Activated CD8-positive, alpha-beta T cell treated with anti-CD3 and anti-CD28 coated beads, Interleukin-2, amount 10 ng/mL, durations not matched to agents 7 days and 5 days (primary cell): ENCODE measurements around the gene UNG. TPM values are rescaled to one million over a fixed set of nuclear protein-coding genes. Genes with fewer than 3 reads are reported as not detected.

ENCODE experiments used
- ATAC-seq: fragments of 150-1000 bp; cut with Tn5 transposase; one replicate; pipeline ENCODE4 v1.10.0; 2021; ENCODE audit warnings: moderate library complexity
- CTCF ChIA-PET: fragments of 350-600 bp; sonication (Branson Sonifier 250); formaldehyde crosslinking; loops from one replicate; lab custom pipeline; 2021; ENCODE audit warnings: antibody characterized with exemption; lab: Charles Lee
- POLR2A ChIA-PET: fragments of 350-600 bp; sonication (Branson Sonifier 250); formaldehyde crosslinking; loops from one replicate; lab custom pipeline; 2021; ENCODE audit warnings: antibody characterized with exemption; lab: Charles Lee
- DNase-seq: peaks from one replicate; pipeline ENCODE4 v3.0.0-alpha.2; 2020
- H3K27ac Mint-ChIP-seq: one replicate; pipeline ENCODE4 v1.8.0; 2021; ENCODE audit warnings: mild to moderate bottlenecking, mixed read lengths
- H3K27me3 Mint-ChIP-seq: one replicate; pipeline ENCODE4 v1.8.0; 2021; ENCODE audit warnings: low read depth, mixed read lengths
- H3K36me3 Mint-ChIP-seq: one replicate; pipeline ENCODE4 v1.8.0; 2021; ENCODE audit warnings: low read depth, mixed read lengths
- H3K4me1 Mint-ChIP-seq: one replicate; pipeline ENCODE4 v1.8.0; 2021; ENCODE audit warnings: low read depth, mixed read lengths
- H3K4me3 Mint-ChIP-seq: one replicate; pipeline ENCODE4 v1.8.0; 2021; ENCODE audit warnings: mild to moderate bottlenecking, mixed read lengths
- H3K9me3 Mint-ChIP-seq: one replicate; pipeline ENCODE4 v1.8.0; 2022; ENCODE audit warnings: mixed read lengths; ENCODE audit not compliant: insufficient read depth
- total RNA-seq, 2 experiments: library from RNA; stranded (reverse); gene quantifications; one replicate each; pipeline ENCODE4 v1.2.3, GENCODE V29; 2021

The UNG gene
- total RNA-seq, 2 experiments from 2014 or later = 61.5 to 66.8 TPM

DNA sequence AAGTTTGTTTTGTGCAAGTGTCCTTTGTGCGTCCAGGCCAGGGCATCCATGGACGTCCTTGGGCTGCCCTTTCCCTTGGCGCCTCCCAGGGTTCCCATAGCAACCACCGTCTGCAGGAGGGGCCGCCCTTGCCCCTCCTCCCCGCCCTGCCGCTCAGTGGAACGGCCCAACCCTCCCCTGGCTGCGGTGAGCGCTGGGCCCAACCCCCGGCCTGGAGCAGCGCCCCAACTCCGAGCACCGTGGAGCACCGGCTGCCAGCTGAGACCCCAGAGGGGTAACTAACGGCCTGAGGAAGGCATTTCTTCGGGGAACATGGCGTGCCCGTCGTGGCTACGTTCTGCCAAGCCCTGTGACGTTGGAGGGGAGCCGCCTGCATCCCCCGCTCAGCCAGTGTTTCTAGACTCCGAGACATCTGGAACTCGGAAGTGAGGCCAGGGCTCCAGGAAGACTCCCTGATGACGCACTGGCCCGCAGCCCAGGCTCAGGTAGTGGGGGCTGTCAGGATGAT lies 13.6 kb downstream of the UNG start:
- ChIA-PET POLR2A (no interaction called here), CTCF (interaction anchor here (0.6 to 2.7 kb wide), 13 partner anchors 9 to 721 kb away, joined by 3 to 26 read pairs (median 6); partner anchors contain the start of gene ALKBH2)
- peak overlapping the region; percentile 69 for H3K27ac Mint-ChIP-seq
- no peaks in the 10 kb centered on the region for H3K27me3 Mint-ChIP-seq
- peak overlapping the region; percentile 67 for H3K4me3 Mint-ChIP-seq
- DNase-seq (peak; percentile 60), ATAC-seq (peak; percentile 83)
- no peaks in the 10 kb centered on the region for H3K9me3 Mint-ChIP-seq
- H3K36me3 Mint-ChIP-seq = peaks cover 25% of the 10 kb centered on the region
- H3K4me1 Mint-ChIP-seq = peaks cover 24% of the 10 kb centered on the region

DNA sequence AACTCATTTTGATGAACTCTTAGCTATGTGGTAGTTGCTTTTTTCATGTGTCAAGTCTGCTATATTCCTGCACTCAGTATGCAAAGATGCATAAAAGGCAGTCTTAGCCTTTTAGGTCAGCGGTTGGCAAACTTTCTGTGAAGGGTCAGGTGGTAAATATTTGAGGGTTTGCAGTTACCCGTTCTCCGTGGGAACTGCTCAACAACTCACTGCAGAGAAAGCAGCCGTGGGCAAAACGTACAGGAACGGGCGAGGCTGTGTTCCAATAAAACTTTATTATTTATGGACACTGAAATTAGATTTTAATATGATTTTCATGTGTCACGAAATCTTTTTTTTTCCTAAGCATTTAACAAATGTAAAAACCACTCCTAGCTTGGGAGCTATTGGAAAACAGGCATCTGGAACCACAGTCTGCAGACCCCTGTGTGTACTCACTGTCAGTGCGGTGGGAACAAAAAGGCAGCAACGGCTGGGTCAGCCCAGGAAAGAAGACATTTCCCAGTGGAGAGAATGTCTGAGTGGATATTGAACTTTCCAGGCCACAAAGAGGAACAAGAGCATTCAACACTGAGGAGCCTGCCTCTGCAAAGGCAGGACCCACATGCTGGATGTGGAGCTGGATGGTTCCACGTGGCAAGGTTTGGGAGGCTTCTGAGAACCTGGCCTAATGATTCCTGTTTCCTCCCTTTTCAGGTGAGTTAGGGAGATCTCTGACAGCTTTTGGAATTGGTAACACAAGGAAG lies 15.5 kb downstream of the UNG start:
- peaks cover 25% of the 10 kb centered on the region for H3K4me1 Mint-ChIP-seq
- H3K27ac Mint-ChIP-seq = no peak overlapping the region
- no peaks in the 10 kb centered on the region for H3K27me3 Mint-ChIP-seq
- H3K36me3 Mint-ChIP-seq = peaks cover 18% of the 10 kb centered on the region
- H3K4me3 Mint-ChIP-seq = no peak overlapping the region
- H3K9me3 Mint-ChIP-seq = no peaks in the 10 kb centered on the region
- CTCF ChIA-PET = interaction anchor here (1.0 to 2.7 kb wide), 12 partner anchors 11 to 280 kb away, joined by 3 to 26 read pairs (median 6); partner anchors contain the start of gene ALKBH2
- POLR2A ChIA-PET = no interaction called here
- DNase-seq (no peak), ATAC-seq (no peak)

DNA sequence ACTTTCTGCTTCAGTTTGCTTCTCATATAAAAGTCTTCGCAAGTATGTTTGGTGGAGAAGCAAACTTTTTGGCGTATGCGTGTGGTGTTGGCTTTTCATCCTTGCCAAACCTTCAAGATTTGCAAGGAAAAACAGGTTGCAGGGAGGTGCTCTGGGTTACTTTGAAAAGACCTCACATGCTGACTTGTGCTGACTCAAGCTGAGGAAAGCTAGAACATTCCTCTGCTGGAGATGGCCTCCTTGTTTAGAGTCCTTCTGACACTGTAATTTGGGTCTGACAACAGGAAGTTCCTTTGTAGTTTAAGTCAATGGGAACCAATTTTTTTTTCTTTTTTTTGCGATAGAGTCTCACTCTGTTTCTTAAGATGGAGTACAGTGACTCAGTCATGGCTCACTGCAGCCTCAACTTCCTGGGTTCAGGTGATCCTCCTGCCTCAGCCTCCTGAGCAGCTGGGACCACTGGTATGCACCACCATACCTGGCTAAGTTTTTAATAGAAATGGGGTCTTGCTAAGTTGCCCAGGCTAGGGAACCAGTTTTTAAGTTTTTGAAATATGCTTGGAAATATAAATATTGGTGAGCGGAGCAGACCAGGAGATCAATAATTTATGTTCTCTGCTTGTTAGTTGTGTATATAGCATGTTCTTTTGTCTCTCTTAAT lies 16.4 kb downstream of the UNG start:
- POLR2A ChIA-PET = no interaction called here
- no peak overlapping the region for H3K27ac Mint-ChIP-seq
- H3K9me3 Mint-ChIP-seq = no peaks in the 10 kb centered on the region
- DNase-seq (no peak), ATAC-seq (no peak)
- peaks cover 12% of the 10 kb centered on the region for H3K36me3 Mint-ChIP-seq
- H3K4me3 Mint-ChIP-seq = no peak overlapping the region
- no peaks in the 10 kb centered on the region for H3K27me3 Mint-ChIP-seq
- H3K4me1 Mint-ChIP-seq = peaks cover 25% of the 10 kb centered on the region
- CTCF ChIA-PET = interaction anchor here (1.6 kb wide), 1 partner anchor 280 kb away, joined by 6 read pairs; no protein-coding TSS in a partner anchor

DNA sequence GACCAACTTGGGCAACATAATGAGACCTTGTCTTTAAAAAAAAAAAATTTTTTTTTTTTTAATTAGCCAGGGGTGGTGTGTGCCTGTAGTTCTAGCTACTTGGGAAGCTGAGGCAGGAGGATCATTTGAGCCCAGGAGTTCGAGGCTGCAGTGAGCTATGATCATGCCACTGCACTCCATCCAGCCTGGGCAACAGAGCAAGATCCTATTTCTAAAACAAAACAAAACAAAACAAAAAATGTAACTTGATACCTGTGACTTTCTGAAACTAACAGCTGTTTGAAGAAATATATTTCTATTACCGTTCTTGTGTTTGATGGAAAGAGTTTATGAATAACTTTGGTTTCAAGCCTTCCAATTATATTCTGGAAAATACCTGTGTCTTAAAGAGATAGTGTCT lies 17.2 kb downstream of the UNG start:
- no peaks in the 10 kb centered on the region for H3K9me3 Mint-ChIP-seq
- ChIA-PET POLR2A (interaction anchor here (0.6 kb wide), 1 partner anchor 10 kb away, joined by 4 read pairs; no protein-coding TSS in a partner anchor), CTCF (interaction anchor here (1.6 kb wide), 1 partner anchor 279 kb away, joined by 6 read pairs; no protein-coding TSS in a partner anchor)
- no peaks in the 10 kb centered on the region for H3K27me3 Mint-ChIP-seq
- H3K27ac Mint-ChIP-seq = no peak overlapping the region
- H3K36me3 Mint-ChIP-seq = peaks cover 8% of the 10 kb centered on the region
- H3K4me1 Mint-ChIP-seq = peaks cover 25% of the 10 kb centered on the region
- DNase-seq (no peak), ATAC-seq (no peak)
- no peak overlapping the region for H3K4me3 Mint-ChIP-seq

DNA sequence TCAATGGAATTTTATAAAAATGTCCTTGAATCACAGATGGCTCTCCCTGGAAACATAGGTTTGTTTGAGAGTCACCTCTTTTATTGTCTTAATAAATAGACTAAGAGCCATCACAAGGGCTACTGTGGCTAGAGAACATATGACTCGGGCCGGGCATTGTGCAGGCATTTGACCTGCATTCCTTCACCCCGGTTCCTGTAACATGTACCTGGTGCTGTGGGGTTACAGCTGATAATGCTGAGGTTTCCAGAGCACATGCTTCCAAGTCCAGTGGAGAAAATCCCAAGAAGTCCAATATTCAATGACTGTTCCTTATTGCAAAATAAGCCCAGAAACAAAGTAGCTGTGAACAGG lies 18.0 kb downstream of the UNG start:
- no peaks in the 10 kb centered on the region for H3K27me3 Mint-ChIP-seq
- H3K4me1 Mint-ChIP-seq = peaks cover 22% of the 10 kb centered on the region
- DNase-seq (no peak), ATAC-seq (no peak)
- peaks cover 6% of the 10 kb centered on the region for H3K36me3 Mint-ChIP-seq
- H3K27ac Mint-ChIP-seq = no peak overlapping the region
- ChIA-PET CTCF (interaction anchor here (0.9 to 1.6 kb wide), 2 partner anchors 278 kb away, joined by 3 to 6 read pairs; no protein-coding TSS in a partner anchor), POLR2A (interaction anchor here (0.6 kb wide), 1 partner anchor 10 kb away, joined by 4 read pairs; no protein-coding TSS in a partner anchor)
- no peak overlapping the region for H3K4me3 Mint-ChIP-seq
- no peaks in the 10 kb centered on the region for H3K9me3 Mint-ChIP-seq

DNA sequence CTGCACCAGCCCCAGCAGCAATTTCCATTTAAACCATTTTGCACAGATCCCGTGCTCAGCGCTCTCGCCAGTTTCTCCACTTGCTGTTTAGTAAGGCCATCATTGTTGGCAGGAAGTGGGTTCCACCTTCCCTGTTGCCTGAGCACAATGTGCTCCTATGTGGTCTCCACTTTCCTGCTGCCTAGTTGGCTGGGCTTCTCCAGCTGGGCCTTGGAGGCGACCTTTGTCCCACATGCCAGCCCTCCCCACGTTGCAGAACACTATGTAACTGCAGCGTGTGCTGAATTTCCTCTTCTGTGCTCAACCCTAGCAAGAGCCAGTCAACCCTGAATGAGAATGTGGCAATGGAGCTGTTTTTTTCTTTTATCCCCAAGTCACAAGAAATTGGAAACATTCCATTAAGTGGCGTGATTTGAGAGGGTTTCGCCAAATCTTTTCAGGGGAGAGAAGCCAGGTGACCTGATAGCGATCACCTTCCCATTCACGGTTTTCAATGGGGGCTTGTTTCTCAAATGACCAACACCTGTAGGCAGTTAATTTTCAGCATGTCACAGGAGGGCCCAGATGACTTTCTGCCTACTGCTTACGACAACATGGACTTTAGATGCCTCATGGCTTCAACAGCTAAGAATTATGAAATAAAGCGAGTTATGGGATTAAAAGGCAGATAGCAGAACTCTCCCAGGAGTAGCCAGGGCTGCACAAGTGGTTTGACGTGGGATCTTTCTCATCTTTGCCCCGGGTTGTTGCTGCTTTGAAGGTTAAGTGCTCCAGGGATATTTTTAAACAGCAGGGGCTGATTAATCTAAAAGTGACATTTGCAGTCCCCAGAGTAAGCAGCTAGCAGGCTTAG lies 18.6 kb downstream of the UNG start, which contains the start of gene ACACB:
Gene ACACB (plus strand): TSS at position 830 of the 853 bp plus-strand sequence. CDS start 22,819 bp downstream, outside the sequence.
- Mint-ChIP-seq H3K9me3 (no peaks in the 10 kb centered on the region), H3K4me1 (peaks cover 18% of the 10 kb centered on the region), H3K4me3 (no peak within 1 kb of the TSS), H3K27ac (no peak within 1 kb of the TSS), H3K27me3 (no peaks in the 10 kb centered on the region), H3K36me3 (peaks cover under 1% of the 10 kb centered on the region)
- ChIA-PET CTCF (interaction anchor here (0.9 kb wide), 1 partner anchor 278 kb away, joined by 3 read pairs; no protein-coding TSS in a partner anchor), POLR2A (no interaction called here)
- DNase-seq (no peak), ATAC-seq (no peak)

DNA sequence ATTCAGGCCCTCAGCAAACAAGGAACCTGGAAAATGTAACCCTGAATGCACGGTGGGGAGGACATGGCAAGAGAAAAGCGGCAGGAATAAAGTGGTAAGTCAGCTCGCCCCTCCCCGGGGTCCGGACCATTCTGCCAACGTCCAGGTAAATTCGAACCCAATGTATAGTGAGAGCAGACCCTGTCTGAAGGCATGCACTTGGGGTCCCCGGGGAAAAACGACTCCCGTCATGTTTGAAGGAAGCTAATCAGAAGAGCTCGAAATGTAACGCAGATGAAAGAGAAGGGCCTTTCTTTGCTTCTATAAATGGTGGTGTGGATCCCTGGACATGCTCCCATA lies 19.2 kb downstream of the UNG start:
- CTCF ChIA-PET = no interaction called here

DNA sequence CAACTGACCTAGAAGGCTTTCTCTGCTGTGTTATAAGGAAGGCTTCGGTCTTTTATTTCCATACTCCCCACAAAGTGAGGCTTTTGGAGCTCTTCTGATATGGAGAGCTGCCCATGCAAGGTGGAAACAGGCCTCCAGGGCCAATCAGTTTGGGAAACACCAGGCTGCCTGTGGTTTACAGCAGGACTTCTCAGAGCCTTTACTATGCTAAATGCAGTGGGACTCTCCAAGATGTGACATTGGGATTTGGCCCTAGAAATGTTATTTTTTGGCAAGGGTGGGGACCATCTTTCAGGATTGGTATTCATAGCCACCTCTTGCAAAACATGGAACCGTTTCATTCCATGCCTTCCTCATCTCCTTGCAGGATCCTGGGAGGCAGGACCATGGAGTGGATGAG lies 22.7 kb downstream of the UNG start:
- Mint-ChIP-seq H3K27me3 (no peaks in the 10 kb centered on the region), H3K27ac (no peak overlapping the region), H3K36me3 (no peaks in the 10 kb centered on the region), H3K9me3 (no peaks in the 10 kb centered on the region), H3K4me1 (peaks cover 8% of the 10 kb centered on the region), H3K4me3 (no peak overlapping the region)
- ATAC-seq = no peak
- POLR2A ChIA-PET = no interaction called here
- CTCF ChIA-PET = interaction anchor here (0.8 to 1.6 kb wide), 3 partner anchors 8 to 273 kb away, joined by 3 to 8 read pairs (median 3); partner anchors contain the start of gene ALKBH2
- no peak for DNase-seq

More for the DNA sequence above, 19.2 kb downstream of the UNG start:
- H3K27me3 Mint-ChIP-seq = no peaks in the 10 kb centered on the region
- POLR2A ChIA-PET = no interaction called here
- DNase-seq (no peak), ATAC-seq (no peak)
- H3K27ac Mint-ChIP-seq = no peak overlapping the region
- peaks cover 16% of the 10 kb centered on the region for H3K4me1 Mint-ChIP-seq
- H3K4me3 Mint-ChIP-seq = no peak overlapping the region
- no peaks in the 10 kb centered on the region for H3K9me3 Mint-ChIP-seq
- H3K36me3 Mint-ChIP-seq = no peaks in the 10 kb centered on the region

DNA sequence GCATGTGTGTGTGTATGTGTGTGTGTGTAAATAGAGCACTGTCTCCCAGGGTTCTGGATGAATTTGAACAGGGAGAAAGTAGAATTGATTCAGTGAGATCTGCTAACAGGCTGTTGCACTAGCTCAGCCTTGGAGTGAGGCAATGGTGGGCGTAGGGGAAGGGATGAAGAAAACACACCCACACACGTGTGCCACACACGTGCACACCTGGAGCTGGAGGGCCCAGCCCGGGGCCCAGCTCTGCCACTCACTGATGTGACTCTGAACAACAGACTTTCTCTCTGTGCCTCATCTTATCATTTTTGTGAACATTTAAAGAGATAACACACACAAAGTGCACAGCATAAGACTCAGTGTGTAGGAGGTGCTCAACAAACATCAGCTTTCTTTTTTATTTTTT lies 23.2 kb downstream of the UNG start:
- no peaks in the 10 kb centered on the region for H3K9me3 Mint-ChIP-seq
- H3K4me1 Mint-ChIP-seq = peaks cover 6% of the 10 kb centered on the region
- no peaks in the 10 kb centered on the region for H3K27me3 Mint-ChIP-seq
- ATAC-seq = no peak
- no peaks in the 10 kb centered on the region for H3K36me3 Mint-ChIP-seq
- ChIA-PET CTCF (interaction anchor here (0.8 to 1.6 kb wide), 3 partner anchors 9 to 273 kb away, joined by 3 to 8 read pairs (median 3); partner anchors contain the start of gene ALKBH2), POLR2A (no interaction called here)
- no peak for DNase-seq
- no peak overlapping the region for H3K4me3 Mint-ChIP-seq
- H3K27ac Mint-ChIP-seq = no peak overlapping the region

DNA sequence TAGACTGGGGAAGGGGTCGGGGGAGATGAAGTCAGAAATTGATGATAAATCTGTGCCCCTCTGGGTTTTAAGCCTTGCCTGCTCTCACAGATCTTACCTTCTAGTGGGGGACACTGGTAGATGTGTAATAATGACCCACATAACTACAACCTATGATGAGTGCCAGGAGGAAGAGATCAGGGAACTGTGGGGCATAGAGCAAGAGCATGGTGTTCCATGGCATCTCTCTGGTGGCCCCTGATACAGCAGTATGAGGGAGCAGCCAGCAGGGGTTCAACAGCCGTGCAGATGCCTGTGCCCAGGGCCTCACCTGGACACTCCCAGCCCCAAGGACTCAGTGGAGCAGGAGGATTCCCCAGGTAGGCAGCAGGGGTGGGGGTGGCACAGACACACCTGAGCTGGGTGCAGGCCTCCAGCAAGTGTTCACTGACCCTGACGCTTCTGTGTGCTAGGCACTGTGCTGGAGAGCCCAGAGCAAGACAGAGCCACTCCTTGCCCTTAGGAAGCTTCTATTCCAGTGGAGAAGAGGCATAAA lies 24.0 kb downstream of the UNG start:
- DNase-seq (no peak), ATAC-seq (peak; percentile 36)
- no peak overlapping the region for H3K4me3 Mint-ChIP-seq
- H3K4me1 Mint-ChIP-seq = no peaks in the 10 kb centered on the region
- H3K27ac Mint-ChIP-seq = no peak overlapping the region
- H3K36me3 Mint-ChIP-seq = no peaks in the 10 kb centered on the region
- no peaks in the 10 kb centered on the region for H3K27me3 Mint-ChIP-seq
- CTCF ChIA-PET = no interaction called here
- POLR2A ChIA-PET = no interaction called here
- H3K9me3 Mint-ChIP-seq = no peaks in the 10 kb centered on the region
